Measurements from ENCODE around the gene KIF9.
"Not testable (repeated sequence)": the region's sequence is repeated elsewhere in the genome, so short reads cannot be mapped to it uniquely, and the experiment has no call there.

KIF9 gene

DNA sequence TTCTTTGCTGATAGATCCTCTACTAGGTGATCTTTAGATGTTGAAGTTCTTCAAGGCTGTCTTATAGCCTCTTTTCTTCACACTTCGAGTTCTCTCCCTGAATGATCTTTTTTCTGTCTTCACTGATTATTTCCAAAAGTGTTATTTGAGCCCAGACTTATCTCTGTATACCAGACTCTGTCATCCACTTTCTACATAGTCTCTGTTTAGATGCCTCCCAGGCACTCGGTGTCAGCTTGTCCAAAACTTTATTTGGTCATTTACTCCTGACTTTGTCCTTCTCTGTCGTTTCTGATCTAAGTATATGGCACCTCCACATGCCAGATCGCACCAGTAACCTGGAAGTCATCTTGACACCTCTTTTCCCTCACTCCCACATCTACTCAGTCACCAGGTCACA lies 27.8 kb upstream of the KIF9 start:
- H3K9me3 ChIP-seq (ENCODE audit: insufficient read depth, low read depth, low read length), result no peaks in the 10 kb centered on the region
- peaks cover 8% of the 10 kb centered on the region for H3K36me3 ChIP-seq (ENCODE audit: insufficient read depth, low read length)
- no peaks in the 10 kb centered on the region for H3K4me1 ChIP-seq (ENCODE audit: insufficient read depth, low read length)
- no peaks in the 10 kb centered on the region for H3K27me3 ChIP-seq (ENCODE audit: insufficient read depth, low read length)
- 93% methylated on average over 4 of the region's 4 CpGs for WGBS
- no peak overlapping the region for H3K4me3 ChIP-seq (ENCODE audit: low read length)
- H3K27ac ChIP-seq (ENCODE audit: low read depth, low read length), result no peak overlapping the region
- H3K9ac ChIP-seq (ENCODE audit: low read depth, low read length), result no peak overlapping the region

DNA sequence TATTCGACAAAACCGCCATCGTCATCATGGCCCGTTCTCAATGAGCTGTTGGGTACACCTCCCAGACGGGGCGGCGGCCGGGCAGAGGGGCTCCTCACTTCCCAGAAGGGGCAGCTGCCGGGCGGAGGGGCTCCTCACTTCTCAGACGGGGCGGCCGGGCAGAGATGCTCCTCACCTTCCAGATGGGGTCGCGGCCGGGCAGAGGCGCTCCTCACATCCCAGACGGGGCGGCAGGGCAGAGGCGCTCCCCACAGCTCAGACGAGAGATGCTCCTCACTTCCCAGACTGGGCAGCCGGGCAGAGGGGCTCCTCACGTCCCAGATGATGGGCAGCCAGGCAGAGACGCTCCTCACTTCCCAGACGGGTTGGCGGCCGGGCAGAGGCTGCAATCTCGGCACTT lies 26.6 kb upstream of the KIF9 start:
- not testable (repeated sequence) for H3K27me3 ChIP-seq (ENCODE audit: insufficient read depth, low read length); H3K9me3 ChIP-seq (ENCODE audit: insufficient read depth, low read depth, low read length); H3K4me3 ChIP-seq (ENCODE audit: low read length); H3K36me3 ChIP-seq (ENCODE audit: insufficient read depth, low read length); H3K4me1 ChIP-seq (ENCODE audit: insufficient read depth, low read length); H3K9ac ChIP-seq (ENCODE audit: low read depth, low read length); H3K27ac ChIP-seq (ENCODE audit: low read depth, low read length)
- WGBS, result 96% methylated on average over 28 of the region's 28 CpGs

DNA sequence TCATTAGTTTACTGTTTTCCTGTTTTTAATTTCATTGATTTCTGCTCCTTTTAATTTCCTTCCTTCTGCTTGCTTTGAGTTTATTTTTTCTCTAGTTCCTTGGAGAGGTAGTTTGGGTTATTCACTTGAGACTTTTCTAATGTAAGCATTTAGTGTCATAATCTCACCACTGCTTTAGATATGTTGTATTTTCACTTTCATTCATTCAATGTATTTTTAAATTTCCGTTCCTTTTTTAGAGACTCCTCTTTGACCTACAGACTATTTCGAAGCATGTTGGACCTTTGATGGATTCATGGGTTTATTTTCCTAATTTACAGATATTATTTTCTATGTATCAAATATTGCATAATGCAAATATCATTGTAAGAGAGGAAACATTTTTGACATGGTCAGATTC lies 23.4 kb upstream of the KIF9 start:
- Histone ChIP-seq H3K4me3 (ENCODE audit: low read length) (no peak overlapping the region), H3K36me3 (ENCODE audit: insufficient read depth, low read length) (peaks cover 17% of the 10 kb centered on the region), H3K9me3 (ENCODE audit: insufficient read depth, low read depth, low read length) (no peaks in the 10 kb centered on the region), H3K4me1 (ENCODE audit: insufficient read depth, low read length) (0 out of 2 replicates have a peak, but pooled peaks cover 4% of the 10 kb centered on the region), H3K9ac (ENCODE audit: low read depth, low read length) (no peak overlapping the region), H3K27ac (ENCODE audit: low read depth, low read length) (no peak overlapping the region), H3K27me3 (ENCODE audit: insufficient read depth, low read length) (no peaks in the 10 kb centered on the region)
- WGBS, result 83% methylated on average over 1 of the region's 2 CpGs

DNA sequence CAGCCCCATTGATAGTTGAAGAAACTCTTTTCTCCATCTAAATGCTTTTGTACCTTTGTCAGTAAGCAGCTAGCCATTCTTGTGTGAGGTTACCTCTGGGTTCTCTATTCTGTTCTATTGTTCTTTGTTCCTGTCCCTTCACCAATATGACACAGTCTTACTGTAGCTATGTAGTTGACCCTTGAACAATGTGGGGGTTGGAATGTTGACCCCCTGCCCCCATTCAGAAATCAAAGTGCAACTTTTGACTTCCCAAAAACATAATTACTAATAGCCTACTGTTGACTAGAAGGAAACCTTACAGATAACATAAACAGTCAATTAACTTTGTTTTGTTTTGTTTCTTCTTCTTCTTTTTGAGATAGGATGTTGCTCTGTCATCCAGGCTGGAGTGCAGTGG lies 18.9 kb upstream of the KIF9 start:
- Histone ChIP-seq H3K4me1 (ENCODE audit: insufficient read depth, low read length) (0 out of 2 replicates have a peak, but pooled peaks cover 7% of the 10 kb centered on the region), H3K9ac (ENCODE audit: low read depth, low read length) (no peak overlapping the region), H3K27me3 (ENCODE audit: insufficient read depth, low read length) (no peaks in the 10 kb centered on the region), H3K4me3 (ENCODE audit: low read length) (no peak overlapping the region), H3K36me3 (ENCODE audit: insufficient read depth, low read length) (peaks cover 15% of the 10 kb centered on the region; the same call in 1 of the 2 replicates), H3K9me3 (ENCODE audit: insufficient read depth, low read depth, low read length) (no peaks in the 10 kb centered on the region), H3K27ac (ENCODE audit: low read depth, low read length) (no peak overlapping the region; the same call in 1 of the 2 replicates)

DNA sequence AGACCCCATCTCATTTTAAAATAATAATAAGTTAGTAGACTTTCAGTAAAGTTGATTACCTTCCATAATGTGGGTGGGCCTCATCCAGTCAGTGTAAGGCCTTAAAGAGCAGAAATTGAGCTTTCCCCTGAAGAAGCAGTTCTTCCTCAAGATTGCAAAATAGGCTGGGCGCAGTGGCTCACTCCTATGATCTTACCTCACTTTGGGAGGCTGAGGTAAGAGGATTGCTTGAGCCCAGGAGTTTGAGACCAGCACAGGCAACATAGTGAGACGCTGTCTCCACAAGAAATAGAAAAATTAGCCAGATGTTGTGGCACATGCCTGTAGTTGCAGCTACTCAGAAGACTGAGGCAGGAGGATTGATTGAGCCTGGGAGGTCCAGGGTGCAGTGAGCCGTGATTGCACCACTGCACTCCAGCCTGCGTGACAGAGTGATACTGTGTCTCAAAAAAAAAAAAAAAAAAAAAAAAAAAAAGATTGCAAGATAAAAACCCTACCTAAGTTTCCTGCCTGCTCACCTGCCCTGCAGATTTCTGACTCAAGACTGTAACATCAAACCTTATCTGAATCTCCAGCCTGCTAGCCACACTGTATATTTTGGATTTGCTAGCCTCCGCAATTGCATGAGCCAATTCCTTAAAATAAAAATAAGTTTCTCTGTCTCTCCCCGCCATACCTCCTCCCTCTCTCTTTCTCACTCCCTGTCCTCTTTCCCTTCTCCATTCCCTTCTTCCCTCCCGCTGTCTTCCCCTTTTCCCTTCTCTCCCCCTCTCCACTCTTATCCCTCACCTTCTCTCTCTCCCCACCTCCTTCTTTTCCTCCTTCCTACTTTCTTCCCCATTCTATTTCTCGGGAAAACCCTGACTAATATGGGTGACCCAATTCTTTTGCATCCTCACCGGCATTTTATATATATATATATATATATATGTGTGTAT lies 17.1 kb upstream of the KIF9 start:
- Histone ChIP-seq H3K9me3 (ENCODE audit: insufficient read depth, low read depth, low read length) (no peaks in the 10 kb centered on the region), H3K9ac (ENCODE audit: low read depth, low read length) (no peak overlapping the region), H3K36me3 (ENCODE audit: insufficient read depth, low read length) (peaks cover 17% of the 10 kb centered on the region; the same call in 1 of the 2 replicates), H3K4me1 (ENCODE audit: insufficient read depth, low read length) (0 out of 2 replicates have a peak, but pooled peaks cover 7% of the 10 kb centered on the region), H3K27me3 (ENCODE audit: insufficient read depth, low read length) (no peaks in the 10 kb centered on the region), H3K27ac (ENCODE audit: low read depth, low read length) (no peak overlapping the region), H3K4me3 (ENCODE audit: low read length) (no peak overlapping the region)
- 93% methylated on average over 8 of the region's 9 CpGs for WGBS

DNA sequence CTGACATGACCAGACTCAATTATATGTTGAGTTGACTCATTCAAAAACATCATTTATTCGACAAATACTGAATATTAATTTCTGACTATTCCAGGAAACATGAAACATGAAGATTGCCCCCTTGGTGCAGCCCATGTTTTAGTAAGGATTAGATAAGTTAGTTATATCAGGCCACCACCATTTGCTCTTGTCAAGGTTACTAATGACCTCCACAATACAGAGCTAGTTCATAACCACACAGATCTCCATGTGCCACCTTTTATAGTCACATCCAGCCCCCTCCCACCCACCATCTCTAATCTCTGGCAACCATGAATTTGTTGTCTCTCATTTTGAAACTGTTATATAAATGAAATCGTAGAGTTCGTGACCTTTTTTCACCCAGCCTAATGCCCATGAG lies 15.8 kb upstream of the KIF9 start:
- peaks cover 19% of the 10 kb centered on the region; the same call in 1 of the 2 replicates for H3K36me3 ChIP-seq (ENCODE audit: insufficient read depth, low read length)
- H3K4me3 ChIP-seq (ENCODE audit: low read length), result no peak overlapping the region
- no peak overlapping the region for H3K9ac ChIP-seq (ENCODE audit: low read depth, low read length)
- no peaks in the 10 kb centered on the region for H3K9me3 ChIP-seq (ENCODE audit: insufficient read depth, low read depth, low read length)
- H3K27ac ChIP-seq (ENCODE audit: low read depth, low read length), result no peak overlapping the region
- 0 out of 2 replicates have a peak, but pooled peaks cover 7% of the 10 kb centered on the region for H3K4me1 ChIP-seq (ENCODE audit: insufficient read depth, low read length)
- H3K27me3 ChIP-seq (ENCODE audit: insufficient read depth, low read length), result no peaks in the 10 kb centered on the region
- 100% methylated on average over 1 of the region's 3 CpGs for WGBS

DNA sequence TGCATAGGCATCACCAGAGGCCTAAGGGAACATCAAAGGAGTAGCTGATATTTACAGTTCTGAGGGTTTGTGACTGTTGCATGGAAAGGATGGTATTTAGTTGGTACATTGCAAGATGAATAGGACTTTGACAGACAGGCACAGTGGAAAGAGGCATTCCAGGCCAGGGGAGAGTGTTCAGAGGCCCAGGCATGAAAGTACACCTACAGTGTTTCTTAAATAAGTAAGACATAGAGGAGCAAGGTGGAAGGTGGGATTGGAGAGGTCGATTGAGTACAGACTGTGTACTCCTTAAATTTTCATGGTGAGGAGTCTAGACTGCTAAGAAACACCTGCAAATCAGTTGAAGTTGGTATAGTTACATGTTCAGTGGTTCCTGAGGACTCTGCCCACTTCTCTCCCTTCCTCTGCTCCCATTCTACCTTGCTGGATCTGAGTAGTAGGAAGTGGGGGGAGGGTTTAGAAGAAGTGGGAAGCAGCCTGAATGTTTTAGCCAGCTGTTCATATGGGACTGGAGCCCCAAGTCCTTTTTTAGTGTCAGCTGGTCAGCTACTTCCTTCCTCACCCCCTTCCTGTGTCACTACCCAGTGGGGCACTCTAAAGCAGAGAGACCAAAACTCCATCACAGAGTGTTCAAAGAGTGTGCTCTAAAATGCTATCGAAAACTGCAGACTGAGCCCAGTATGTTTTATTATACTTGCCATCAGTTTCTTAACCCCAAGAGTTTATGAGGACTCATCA lies 14.1 kb upstream of the KIF9 start:
- H3K9ac ChIP-seq (ENCODE audit: low read depth, low read length), result 0 out of 2 replicates have a peak overlapping the region, but pooled peaks have one; percentile 11
- H3K4me3 ChIP-seq (ENCODE audit: low read length), result no peak overlapping the region
- H3K27ac ChIP-seq (ENCODE audit: low read depth, low read length), result no peak overlapping the region
- WGBS, result 88% methylated on average over 2 of the region's 2 CpGs
- H3K27me3 ChIP-seq (ENCODE audit: insufficient read depth, low read length), result no peaks in the 10 kb centered on the region
- H3K4me1 ChIP-seq (ENCODE audit: insufficient read depth, low read length), result 0 out of 2 replicates have a peak, but pooled peaks cover 7% of the 10 kb centered on the region
- peaks cover 12% of the 10 kb centered on the region; the same call in 1 of the 2 replicates for H3K36me3 ChIP-seq (ENCODE audit: insufficient read depth, low read length)
- H3K9me3 ChIP-seq (ENCODE audit: insufficient read depth, low read depth, low read length), result no peaks in the 10 kb centered on the region

DNA sequence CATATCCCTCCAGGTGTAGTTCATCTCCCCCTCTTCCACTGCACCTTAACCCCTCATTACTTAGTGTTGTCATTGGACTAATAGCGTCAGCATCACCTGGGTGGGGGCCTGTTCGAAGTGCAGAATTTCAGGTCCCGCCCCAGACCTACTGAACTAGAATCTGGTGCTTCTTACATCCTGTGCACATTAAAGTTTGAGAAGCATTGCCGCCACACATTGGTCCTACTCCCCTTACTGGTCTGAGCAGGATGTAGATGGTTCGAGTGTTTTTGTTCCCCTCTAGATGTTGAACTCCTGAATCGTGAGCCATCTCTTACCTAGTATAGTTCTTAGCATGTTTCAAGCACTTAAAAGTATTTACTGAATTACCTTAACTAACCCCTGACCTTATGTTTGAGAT lies 13.4 kb upstream of the KIF9 start:
- H3K27ac ChIP-seq (ENCODE audit: low read depth, low read length), result no peak overlapping the region
- H3K9ac ChIP-seq (ENCODE audit: low read depth, low read length), result no peak overlapping the region
- no peaks in the 10 kb centered on the region for H3K27me3 ChIP-seq (ENCODE audit: insufficient read depth, low read length)
- H3K4me3 ChIP-seq (ENCODE audit: low read length), result no peak overlapping the region
- peaks cover 14% of the 10 kb centered on the region for H3K36me3 ChIP-seq (ENCODE audit: insufficient read depth, low read length)
- H3K9me3 ChIP-seq (ENCODE audit: insufficient read depth, low read depth, low read length), result no peaks in the 10 kb centered on the region
- WGBS, result 94% methylated on average over 6 of the region's 6 CpGs
- 0 out of 2 replicates have a peak, but pooled peaks cover 4% of the 10 kb centered on the region for H3K4me1 ChIP-seq (ENCODE audit: insufficient read depth, low read length)

DNA sequence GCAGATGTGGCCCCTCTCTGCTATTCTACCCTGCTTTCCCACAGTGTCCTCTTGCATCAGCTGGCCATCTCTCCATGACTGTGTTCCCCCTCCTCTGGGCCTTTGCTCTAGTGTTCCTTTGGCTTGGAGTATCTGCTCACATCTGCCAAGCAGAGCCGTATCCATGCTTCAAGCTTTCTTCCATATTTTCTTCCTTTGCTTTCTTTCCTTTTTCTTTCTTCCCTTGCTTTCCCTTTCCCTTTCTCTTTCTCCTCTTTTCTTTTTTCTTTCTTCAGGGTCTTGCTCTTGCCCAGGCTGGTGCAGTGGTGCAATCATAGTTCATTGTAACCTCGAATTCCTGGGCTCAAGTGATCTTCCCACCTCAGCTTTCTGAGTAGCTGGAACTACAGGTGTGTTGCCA lies 12.7 kb upstream of the KIF9 start:
- Histone ChIP-seq H3K27ac (ENCODE audit: low read depth, low read length) (no peak overlapping the region), H3K4me1 (ENCODE audit: insufficient read depth, low read length) (0 out of 2 replicates have a peak, but pooled peaks cover 4% of the 10 kb centered on the region)
- WGBS, result 96% methylated on average over 2 of the region's 2 CpGs

DNA sequence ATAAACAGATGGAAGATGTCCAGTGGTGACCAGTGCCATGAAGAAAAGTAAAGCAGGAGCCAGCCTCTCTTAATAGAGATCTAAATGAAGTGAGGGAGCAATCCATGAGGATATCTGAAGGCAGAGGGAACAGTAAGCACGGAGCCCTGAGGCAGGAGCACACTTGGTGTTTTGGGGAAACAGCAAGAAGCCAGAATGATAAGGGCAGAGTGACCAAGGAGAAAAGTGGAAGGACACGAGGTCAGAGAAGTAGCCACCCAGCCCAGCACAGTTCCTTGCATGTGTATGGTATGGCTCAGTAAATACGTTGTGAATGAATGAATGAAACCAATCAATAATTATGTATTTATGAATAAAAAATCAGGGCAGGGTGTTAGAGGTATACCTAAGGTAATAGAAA lies 11.8 kb upstream of the KIF9 start:
- WGBS, result 97% methylated on average over 3 of the region's 3 CpGs
- H3K27me3 ChIP-seq (ENCODE audit: insufficient read depth, low read length), result no peaks in the 10 kb centered on the region
- H3K36me3 ChIP-seq (ENCODE audit: insufficient read depth, low read length), result peaks cover 23% of the 10 kb centered on the region
- no peak overlapping the region for H3K27ac ChIP-seq (ENCODE audit: low read depth, low read length)
- no peak overlapping the region for H3K9ac ChIP-seq (ENCODE audit: low read depth, low read length)
- H3K4me1 ChIP-seq (ENCODE audit: insufficient read depth, low read length), result 0 out of 2 replicates have a peak, but pooled peaks cover 4% of the 10 kb centered on the region
- no peaks in the 10 kb centered on the region for H3K9me3 ChIP-seq (ENCODE audit: insufficient read depth, low read depth, low read length)
- H3K4me3 ChIP-seq (ENCODE audit: low read length), result no peak overlapping the region

More for the DNA sequence above, 12.7 kb upstream of the KIF9 start:
- Histone ChIP-seq H3K9ac (ENCODE audit: low read depth, low read length) (no peak overlapping the region), H3K36me3 (ENCODE audit: insufficient read depth, low read length) (peaks cover 18% of the 10 kb centered on the region), H3K27me3 (ENCODE audit: insufficient read depth, low read length) (no peaks in the 10 kb centered on the region), H3K9me3 (ENCODE audit: insufficient read depth, low read depth, low read length) (no peaks in the 10 kb centered on the region), H3K4me3 (ENCODE audit: low read length) (no peak overlapping the region)

DNA sequence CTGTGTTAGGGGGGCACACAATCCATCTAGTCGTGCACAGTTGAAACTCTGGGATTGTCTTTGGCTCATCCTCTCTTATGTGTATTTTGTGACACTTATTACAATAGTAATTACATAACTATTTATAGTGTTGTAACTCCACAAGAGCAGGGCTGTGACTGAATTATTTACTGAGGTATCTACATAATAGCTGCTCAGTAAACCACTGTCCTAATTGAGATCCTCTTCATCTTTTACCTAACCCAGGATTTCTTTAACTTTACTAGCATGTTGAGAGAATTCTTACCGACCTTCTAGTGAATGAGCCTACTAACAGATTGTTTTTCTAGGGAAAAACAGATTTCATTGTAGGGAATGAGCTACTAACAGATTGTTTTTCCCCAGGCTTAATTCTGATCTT lies 11.2 kb upstream of the KIF9 start:
- Histone ChIP-seq H3K4me1 (ENCODE audit: insufficient read depth, low read length) (0 out of 2 replicates have a peak, but pooled peaks cover 4% of the 10 kb centered on the region), H3K27ac (ENCODE audit: low read depth, low read length) (no peak overlapping the region), H3K9ac (ENCODE audit: low read depth, low read length) (no peak overlapping the region), H3K36me3 (ENCODE audit: insufficient read depth, low read length) (peaks cover 28% of the 10 kb centered on the region), H3K9me3 (ENCODE audit: insufficient read depth, low read depth, low read length) (no peaks in the 10 kb centered on the region), H3K4me3 (ENCODE audit: low read length) (no peak overlapping the region), H3K27me3 (ENCODE audit: insufficient read depth, low read length) (no peaks in the 10 kb centered on the region)
- WGBS, result 92% methylated on average over 1 of the region's 2 CpGs

Data from HUES64 (cell line).